HFF-Myc (cell line): Measurements from ENCODE around the gene DRAP1.
A peak's percentile ranks its signal among the peaks of the same experiment; 100 is the strongest.

ENCODE experiments used
- DNase-seq: peaks from one replicate; pipeline ENCODE4 v3.0.0-alpha.2; 2011; ENCODE audit warnings: low read depth; ENCODE audit errors: extremely low read depth
- H3K4me3 ChIP-seq: replicated peaks from 2 replicates; pipeline ENCODE4 v1.5.1; 2011; ENCODE audit warnings: low read depth, mild to moderate bottlenecking, control low read depth, low read length
- CTCF ChIP-seq: IDR thresholded peaks from 2 replicates; pipeline ENCODE4 v1.5.1; 2012; ENCODE audit warnings: mild to moderate bottlenecking, low read depth, low read length, control low read depth; ENCODE audit errors: missing control alignments

The DRAP1 gene

GRCh38 chr11:65911682-65912568 lies 7.3 kb upstream of the DRAP1 start:
- DNase-seq: no peak
- no peak overlapping the region for H3K4me3 ChIP-seq
- TF ChIP-seq CTCF: peak; percentile 19

DNA sequence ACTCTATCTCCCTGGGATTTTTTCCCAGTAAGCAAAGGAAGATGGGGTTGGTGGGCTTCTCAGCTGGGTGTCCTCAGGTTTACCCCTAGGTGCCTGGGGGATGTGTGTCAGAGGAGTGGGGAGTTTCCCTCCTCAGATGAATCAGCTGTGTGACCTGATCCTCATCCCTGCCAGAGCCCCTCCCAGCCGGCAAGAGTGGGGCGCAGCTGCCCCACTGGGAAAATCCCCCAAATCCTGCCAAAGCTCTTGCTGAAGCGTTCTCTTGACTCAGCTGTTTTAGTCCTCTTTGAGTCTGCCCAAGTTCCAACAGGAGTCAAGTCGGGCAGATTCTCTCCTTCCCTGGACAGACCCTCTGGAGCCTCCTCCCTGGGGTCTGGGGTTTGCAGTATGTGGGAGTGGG lies 6.4 kb upstream of the DRAP1 start:
- no peak for TF ChIP-seq CTCF
- DNase-seq: no peak
- H3K4me3 ChIP-seq: no peak overlapping the region

DNA sequence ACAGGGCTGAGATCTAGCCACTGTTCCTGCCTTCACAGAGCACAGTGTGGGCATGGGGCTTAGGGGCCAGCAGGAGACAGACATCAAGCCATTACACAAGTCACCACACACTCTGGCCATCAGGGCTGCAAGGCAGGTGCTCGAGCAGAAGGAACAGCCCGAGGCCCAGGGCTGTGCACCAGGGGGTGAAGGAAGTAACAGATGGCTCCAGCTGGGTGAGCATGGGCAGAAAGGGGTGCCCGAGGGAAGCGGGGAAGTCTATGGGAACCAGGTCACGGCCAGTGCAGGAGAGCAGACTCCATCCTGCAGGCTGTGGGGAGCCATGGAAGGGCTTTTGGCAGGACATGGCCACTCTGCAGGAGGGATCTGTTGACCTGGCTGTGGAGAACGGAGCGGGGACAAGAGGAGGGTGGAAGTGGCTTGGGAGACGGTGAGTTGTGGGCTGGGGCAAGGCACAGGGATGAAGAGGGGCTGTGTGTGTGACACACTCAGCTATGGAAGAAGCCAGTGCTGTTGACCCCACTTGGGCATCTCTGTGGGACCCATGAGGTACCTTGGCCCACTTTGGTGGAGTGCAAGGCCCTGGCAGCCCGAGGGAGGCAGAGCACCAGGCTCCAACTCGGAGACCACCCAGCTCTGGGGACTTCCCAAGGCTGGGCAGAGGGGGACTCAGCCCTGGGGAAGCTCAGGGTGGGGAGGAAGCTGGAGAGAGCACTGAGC lies 4.0 kb upstream of the DRAP1 start:
- DNase-seq: no peak
- TF ChIP-seq CTCF: no peak

GRCh38 chr11:65915821-65916251 lies 3.4 kb upstream of the DRAP1 start:
- no peak for TF ChIP-seq CTCF
- H3K4me3 ChIP-seq: peak overlapping the region; percentile 99
- DNase-seq: peak; percentile 94

More for the DNA sequence above, 4.0 kb upstream of the DRAP1 start:
- peak overlapping the region; percentile 99 for H3K4me3 ChIP-seq

- TF ChIP-seq CTCF: no peak
- no peak for DNase-seq
- H3K4me3 ChIP-seq: peak overlapping the region; percentile 99
These were observed 2.8 kb upstream of the DRAP1 start for GRCh38 chr11:65916391-65916790.

DNA sequence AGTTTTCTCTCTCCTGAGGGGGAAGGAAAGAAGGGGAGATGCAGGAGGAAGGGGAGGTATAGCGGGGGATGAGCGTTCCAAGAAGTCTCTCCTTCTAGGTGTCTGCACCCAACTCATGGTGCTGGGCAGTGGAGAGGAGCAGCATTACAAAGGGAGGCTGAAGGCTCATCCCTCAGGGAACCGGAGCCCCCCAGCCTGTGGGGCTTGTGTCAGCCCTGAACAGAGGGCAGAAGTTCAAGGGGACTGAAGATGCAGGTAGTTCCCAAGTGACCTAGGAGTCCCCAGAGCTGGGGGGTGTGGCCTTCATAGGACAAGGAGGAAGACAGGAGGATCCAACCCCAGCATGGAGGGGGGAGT lies 2.2 kb upstream of the DRAP1 start:
- no peak for DNase-seq
- no peak for TF ChIP-seq CTCF
- H3K4me3 ChIP-seq: peak overlapping the region; percentile 99
